Adipocyte (in vitro differentiated cells): ENCODE data around the gene TSEN15.

Experiments
- DNase-seq: peaks from one replicate; pipeline ENCODE4 v3.0.0-alpha.2; 2015; ENCODE audit warnings: low read depth
- H3K27me3 ChIP-seq: replicated peaks from 2 replicates; pipeline ENCODE4 v1.7.0; 2013; ENCODE audit warnings: mild to moderate bottlenecking, low read length, moderate library complexity; ENCODE audit not compliant: control insufficient read depth, insufficient read depth
- H3K36me3 ChIP-seq: 2 replicates; pipeline ENCODE4 v1.7.0; 2013; ENCODE audit warnings: low read length, mild to moderate bottlenecking, moderate library complexity; ENCODE audit not compliant: control insufficient read depth, insufficient read depth, severe bottlenecking
- H3K4me1 ChIP-seq: 2 replicates; pipeline ENCODE4 v1.7.0; 2013; ENCODE audit warnings: mild to moderate bottlenecking, low read length, moderate library complexity; ENCODE audit not compliant: control insufficient read depth, insufficient read depth
- H3K4me3 ChIP-seq: 2 replicates; pipeline ENCODE4 v1.7.0; 2013; ENCODE audit warnings: mild to moderate bottlenecking, low read length, moderate library complexity
- H3K9ac ChIP-seq: 2 replicates; pipeline ENCODE4 v1.7.0; 2013; ENCODE audit warnings: mild to moderate bottlenecking, low read length, moderate library complexity
- H3K9me3 ChIP-seq: 2 replicates; pipeline ENCODE4 v1.7.0; 2013; ENCODE audit warnings: mild to moderate bottlenecking, low read length, moderate library complexity; ENCODE audit not compliant: control insufficient read depth

TSEN15 gene

GRCh38 chr1:184113251-184113650 lies 61.7 kb downstream of the TSEN15 start:
- Histone ChIP-seq H3K9me3 (no peaks in the 10 kb centered on the region), H3K4me3 (no peak overlapping the region), H3K27me3 (no peaks in the 10 kb centered on the region), H3K4me1 (no peaks in the 10 kb centered on the region), H3K36me3 (no peaks in the 10 kb centered on the region), H3K9ac (no peak overlapping the region)
- no peak for DNase-seq

- H3K9ac ChIP-seq: no peak overlapping the region
Observed at GRCh38 chr1:184114818-184115398, 63.4 kb downstream of the TSEN15 start.

GRCh38 chr1:184116287-184116686 lies 64.8 kb downstream of the TSEN15 start:
- H3K9ac ChIP-seq: no peak overlapping the region
- H3K27me3 ChIP-seq: no peaks in the 10 kb centered on the region
- no peaks in the 10 kb centered on the region for H3K4me1 ChIP-seq
- no peaks in the 10 kb centered on the region for H3K9me3 ChIP-seq
- H3K36me3 ChIP-seq: no peaks in the 10 kb centered on the region
- no peak for DNase-seq
- no peak overlapping the region for H3K4me3 ChIP-seq

More at GRCh38 chr1:184114818-184115398, 63.4 kb downstream of the TSEN15 start:
- Histone ChIP-seq H3K4me3 (no peak overlapping the region), H3K27me3 (no peaks in the 10 kb centered on the region), H3K4me1 (no peaks in the 10 kb centered on the region), H3K36me3 (no peaks in the 10 kb centered on the region), H3K9me3 (no peaks in the 10 kb centered on the region)
- no peak for DNase-seq

GRCh38 chr1:184118046-184118445 lies 66.5 kb downstream of the TSEN15 start:
- H3K9me3 ChIP-seq: no peaks in the 10 kb centered on the region
- H3K9ac ChIP-seq: no peak overlapping the region
- H3K36me3 ChIP-seq: no peaks in the 10 kb centered on the region
- H3K27me3 ChIP-seq: no peaks in the 10 kb centered on the region
- H3K4me1 ChIP-seq: no peaks in the 10 kb centered on the region
- H3K4me3 ChIP-seq: no peak overlapping the region
- peak; percentile 89 for DNase-seq
